ENCODE data around the gene EBF4. TPM values are rescaled to one million over a fixed set of nuclear protein-coding genes. Genes with fewer than 3 reads are reported as not detected.

EBF4 gene
- polyA plus RNA-seq, 1 donor, result 31.4 TPM

- DNase-seq, result no peak
Measured at GRCh38 chr20:2699775-2700413, 7.3 kb downstream of the EBF4 start.

DNA sequence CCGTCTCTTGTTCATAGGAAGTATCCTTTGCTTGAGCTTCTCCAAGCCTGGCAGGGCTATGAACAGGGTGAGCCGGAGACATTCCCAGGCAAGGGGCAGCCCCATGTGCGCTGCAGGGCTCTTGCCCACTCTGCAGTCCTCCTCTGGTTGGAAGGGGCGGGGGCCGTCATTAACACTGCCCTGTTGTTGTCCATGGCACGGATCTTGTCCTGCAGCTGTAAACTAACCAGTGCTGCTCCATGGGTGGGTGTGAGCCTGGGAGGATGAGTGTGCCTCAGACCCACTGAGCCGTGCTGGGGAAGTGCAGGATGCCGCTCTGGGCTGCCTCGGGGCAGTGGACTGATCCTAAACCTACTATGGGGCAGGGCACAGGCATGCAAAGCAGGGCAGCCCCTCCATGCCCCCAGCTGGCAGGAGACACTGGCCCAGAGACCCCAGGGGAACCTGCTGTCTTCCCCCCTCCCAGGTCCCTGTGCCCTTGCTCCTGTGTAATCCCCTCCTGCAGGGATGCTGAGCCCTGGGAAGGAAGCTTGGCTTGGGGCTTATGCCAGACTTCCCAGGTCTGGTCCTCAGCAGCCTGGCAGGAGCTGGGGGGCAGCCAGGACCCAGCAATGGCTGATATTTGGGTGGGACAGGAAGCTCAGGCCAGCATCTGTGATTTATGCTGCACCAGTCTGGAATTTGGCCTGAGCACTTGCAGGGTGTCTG is 8.5 kb downstream of the EBF4 start:
- no peak for DNase-seq

DNA sequence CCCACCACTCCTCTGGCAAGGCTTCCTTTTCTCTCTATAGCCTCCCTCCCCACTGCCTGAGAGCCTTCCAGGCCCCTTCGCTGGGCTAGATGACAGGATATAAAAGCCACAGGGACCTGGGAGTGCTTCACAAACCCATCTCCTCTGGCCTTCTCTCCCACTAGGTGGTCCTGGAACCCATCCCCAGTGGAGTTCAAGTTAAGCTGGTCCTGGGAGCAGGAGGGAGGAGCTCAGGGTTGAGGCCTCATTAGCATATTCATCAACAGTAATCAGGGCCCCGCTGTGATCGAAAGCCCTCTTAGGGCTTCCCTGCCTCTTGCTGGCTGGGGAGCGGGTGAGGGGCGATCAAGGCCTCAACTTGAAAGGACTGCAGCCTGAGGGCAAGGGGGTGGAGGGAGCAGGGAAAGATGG is 9.1 kb downstream of the EBF4 start:
- DNase-seq, result no peak

DNA sequence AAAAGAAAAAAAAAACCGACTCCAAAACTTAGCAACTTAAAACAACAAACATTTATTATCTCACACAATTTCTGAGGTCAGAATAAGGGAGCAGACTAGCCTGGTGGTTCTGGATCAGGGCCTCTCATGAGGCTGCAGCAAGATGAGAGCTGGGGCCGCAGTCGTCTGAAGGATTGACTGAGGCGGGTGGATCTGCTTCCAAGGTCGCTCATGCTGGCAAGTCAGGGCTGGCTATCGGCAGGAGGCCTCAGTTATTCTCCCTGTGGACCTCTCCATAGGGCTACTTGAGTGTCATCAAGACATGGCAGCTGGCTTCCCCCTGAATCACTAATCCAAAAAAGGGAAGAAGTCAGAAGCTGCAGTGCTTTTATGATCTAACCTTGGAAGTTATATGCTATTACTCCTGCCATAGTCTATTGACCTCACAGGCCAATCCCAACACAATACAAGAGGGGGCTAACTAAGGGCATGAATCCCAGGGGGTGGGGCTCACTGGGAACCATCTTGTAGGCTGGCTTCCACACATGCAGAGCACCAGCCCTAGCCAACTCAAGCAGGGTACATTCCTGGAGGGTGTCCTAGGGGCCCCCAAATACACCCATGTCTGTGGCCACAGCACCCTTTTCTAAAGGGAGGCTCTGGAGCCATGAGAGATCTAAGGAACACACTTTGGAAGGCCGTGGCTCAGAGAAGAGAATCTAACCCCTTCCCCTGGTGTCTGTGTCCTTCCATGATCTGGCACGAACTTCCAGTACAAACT is 11.3 kb downstream of the EBF4 start:
- DNase-seq, result no peak

DNA sequence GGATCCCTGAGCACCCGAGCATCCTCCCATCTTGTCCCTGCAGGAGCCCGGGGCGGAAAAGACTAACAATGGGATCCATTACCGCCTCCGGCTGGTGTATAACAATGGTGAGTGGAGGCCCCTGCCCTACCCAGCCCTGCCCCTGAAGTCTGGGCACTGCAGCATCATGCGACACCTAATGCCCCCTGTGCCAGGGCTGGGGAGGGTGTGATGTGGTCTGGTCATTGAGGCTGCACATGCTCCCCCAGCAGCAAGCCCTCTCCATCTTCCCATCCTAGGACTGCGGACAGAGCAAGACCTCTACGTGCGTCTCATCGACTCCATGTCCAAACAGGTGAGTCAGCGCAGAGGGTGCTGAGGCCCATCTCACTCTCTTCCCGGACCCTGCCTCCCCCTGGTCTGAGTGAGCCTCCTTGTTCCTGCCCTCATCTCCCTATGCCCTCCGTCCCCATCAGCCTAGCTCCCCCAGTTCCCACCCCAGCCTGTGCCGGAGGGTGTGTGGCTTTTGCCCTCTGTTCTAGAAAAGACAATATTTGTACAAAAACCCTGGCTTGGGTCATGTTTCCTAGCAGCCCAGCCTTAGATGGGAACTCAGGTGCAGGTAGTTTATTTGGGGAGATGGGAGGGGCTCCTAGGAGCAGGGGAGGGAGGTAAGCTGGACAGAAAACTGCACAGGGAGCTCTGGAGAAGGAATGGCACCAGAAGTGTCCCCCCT is 13.5 kb downstream of the EBF4 start:
- no peak for DNase-seq

DNA sequence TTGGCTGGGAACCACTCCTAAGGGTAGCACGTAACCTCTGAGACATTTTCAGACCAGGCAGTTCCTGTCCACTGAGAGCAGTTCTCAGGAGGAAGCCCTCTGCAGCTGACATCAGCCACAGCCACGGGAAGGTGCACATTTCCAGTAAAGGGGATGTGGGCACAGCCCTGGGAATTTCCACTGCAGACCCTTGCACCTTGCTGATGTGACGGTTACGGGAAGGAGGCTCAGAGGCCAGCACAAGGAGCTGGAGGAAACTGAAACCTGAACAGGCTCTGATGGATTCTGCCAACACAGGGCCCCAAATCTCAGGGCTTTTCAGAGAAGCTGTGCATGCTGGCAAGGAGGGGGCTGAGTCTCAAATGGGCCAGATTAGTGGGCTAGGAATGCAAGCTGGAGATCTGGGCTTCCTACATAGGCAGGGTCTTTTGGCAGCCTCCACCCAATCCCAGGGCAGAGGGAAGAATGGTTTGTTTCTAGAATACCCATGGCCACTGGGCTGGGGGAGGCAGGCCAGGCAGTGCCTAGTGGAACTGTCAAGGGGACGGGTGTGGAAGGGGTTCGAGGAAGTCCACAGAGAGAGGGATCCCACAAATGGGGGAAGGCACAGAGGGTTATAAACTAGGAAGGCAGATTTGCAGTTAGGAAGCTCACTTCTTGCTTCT is 14.2 kb downstream of the EBF4 start:
- no peak for DNase-seq

DNA sequence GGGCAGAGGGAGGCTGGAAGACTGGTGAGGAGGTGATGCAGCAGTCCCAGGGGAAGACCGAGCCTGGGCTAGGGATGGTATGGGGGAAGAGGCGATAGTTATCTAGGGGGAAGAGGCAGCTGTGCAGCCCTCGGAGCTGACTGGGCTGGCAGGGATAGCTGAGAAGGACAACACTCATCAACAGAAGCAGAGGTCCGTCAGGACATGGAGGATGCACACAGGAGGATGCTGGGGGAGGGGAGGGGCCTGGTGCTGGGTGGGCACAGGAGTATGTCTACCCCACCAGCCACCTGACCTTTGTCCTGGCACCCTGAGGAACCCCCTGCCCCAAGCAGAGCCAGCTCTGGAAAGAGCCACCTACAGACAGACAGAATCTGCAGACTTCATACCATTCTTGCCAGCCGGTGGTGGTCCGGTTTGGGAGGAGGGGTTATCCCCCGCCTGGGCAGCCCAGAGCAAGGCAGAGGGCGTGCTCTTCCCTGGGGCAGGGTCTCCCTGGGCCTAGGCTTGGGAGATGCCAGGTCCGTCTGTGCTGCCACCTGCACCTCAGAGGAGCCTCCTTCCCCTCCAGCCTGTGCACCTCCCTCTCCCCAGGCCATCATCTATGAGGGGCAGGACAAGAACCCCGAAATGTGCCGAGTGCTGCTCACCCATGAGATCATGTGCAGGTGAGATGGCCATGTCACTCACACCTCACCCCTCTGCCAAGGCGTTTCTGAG is 14.9 kb downstream of the EBF4 start:
- DNase-seq, result no peak

- DNase-seq, result no peak
Measured at GRCh38 chr20:2708073-2708415, 15.5 kb downstream of the EBF4 start.

DNA sequence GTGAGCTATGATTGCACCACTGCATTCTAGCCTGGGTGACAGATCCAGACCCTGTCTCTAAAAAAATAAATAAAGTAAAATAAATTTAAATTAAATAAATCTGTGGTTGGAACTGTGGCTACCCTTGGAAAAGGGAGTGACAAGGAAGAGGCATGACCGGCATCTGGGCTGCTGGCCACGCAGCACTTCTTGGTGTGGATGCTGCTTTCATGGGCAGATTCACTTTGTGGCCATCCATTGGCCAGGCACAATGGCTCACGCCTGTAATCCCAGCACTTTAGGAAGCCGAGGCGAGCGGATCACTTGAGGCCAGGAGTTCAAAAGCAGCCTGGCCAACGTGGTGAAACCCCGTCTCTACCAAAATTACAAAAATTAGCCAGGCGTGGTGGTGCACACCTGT is 16.1 kb downstream of the EBF4 start:
- DNase-seq, result no peak

DNA sequence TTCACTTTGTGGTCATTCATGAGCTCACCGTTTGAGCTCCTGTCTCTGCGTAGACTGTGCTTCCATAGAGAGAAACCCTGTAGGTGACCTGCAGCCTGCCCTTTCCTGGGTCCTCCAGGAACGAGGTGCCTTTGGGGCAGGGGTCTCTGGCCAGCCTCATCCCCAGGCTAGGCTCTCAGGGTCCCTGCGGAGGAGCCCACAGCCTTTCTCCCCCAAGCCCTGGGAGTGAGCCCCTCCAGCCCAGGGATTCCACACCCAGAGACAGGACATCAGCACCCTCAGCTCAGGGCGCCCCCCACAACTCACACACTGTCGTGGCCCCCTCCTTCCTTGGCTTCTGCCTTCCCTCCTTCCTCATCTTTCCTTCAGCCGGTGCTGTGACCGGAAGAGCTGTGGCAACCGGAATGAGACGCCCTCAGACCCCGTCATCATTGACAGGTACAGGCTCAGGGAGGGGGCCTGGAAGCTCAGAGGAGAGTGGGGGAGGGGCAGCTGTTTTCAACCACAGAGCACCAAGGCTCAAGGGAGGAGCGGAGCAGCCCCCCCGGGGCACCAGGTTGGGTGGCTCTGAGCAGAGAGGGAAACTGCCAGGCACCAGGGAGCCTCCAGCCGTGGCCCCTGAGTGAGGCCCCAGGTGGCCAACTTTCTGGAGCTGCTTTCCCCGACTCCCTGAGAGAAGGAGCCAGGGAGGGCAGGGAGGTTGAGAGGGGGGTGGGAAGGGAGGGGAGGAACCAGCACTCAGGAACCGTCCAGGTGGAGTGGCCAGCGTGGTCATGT is 16.8 kb downstream of the EBF4 start:
- no peak for DNase-seq

- no peak for DNase-seq
Measured at GRCh38 chr20:2713285-2713684, 20.7 kb downstream of the EBF4 start.

- no peak for DNase-seq
Measured at GRCh38 chr20:2729251-2729713, 36.7 kb downstream of the EBF4 start.

- no peak for DNase-seq
Measured at GRCh38 chr20:2729791-2730190, 37.2 kb downstream of the EBF4 start.

DNA sequence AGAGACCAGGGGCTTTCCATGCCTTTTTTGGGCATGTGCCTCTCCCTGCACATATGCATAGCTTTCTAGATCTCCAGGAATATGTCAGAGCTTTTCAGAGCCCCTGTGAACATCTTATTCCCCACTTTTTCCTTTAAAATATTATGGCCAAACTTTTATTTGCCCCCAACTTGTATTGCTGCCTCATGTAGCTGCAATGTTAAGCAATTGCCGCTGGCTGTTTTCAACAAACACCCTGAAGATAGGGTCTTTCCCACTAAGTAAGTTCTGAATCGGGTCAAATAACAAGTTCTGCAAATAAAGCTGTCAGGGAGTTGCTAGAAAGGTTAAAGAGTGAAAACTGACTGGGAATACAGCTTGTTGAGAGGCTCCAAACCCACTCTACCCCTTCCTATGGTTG is 42.3 kb downstream of the EBF4 start:
- no peak for DNase-seq

GRCh38 chr20:2736441-2736840 is 43.9 kb downstream of the EBF4 start:
- no peak for DNase-seq

- no peak for DNase-seq
Measured at GRCh38 chr20:2738331-2739041, 45.9 kb downstream of the EBF4 start.

- no peak for DNase-seq
Measured at GRCh38 chr20:2739042-2739398, 46.4 kb downstream of the EBF4 start.

GRCh38 chr20:2740702-2741101 is 48.1 kb downstream of the EBF4 start:
- DNase-seq, result no peak

DNA sequence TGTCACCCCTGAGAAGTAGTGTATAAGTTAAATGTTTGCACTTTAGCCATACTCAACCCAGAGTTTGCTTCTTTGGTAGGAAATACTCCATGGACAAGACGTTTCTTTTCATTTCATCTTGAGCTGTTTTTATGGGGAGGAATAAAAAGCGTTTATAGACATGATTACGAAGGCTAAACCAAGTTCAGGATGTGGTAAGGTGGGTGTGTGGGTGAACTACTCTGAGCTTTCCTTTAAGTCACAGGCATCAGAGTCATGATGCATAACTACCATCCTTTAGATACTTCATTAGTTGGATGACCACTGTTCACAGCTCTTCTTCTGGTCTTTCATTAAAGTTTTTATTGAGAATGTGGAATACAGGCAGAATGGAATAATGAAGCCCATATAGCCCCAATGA is 48.9 kb downstream of the EBF4 start:
- no peak for DNase-seq

GRCh38 chr20:2741881-2742280 is 49.3 kb downstream of the EBF4 start:
- no peak for DNase-seq

Measured in left kidney (tissue), 2 donors.